Neural crest cell (in vitro differentiated cells): ENCODE data around the gene NAXE. TPM values are rescaled to one million over a fixed set of nuclear protein-coding genes. Genes with fewer than 3 reads are reported as not detected.
"Not testable (repeated sequence)": the region's sequence is repeated elsewhere in the genome, so short reads cannot be mapped to it uniquely, and the experiment has no call there.

Experiments used
- DNase-seq: peaks from one replicate; pipeline ENCODE4 v3.0.0; 2021; ENCODE audit warnings: low read depth, mixed read lengths, low spot score
- H3K27ac Mint-ChIP-seq: one replicate; pipeline ENCODE4 v1.8.0; 2021; ENCODE audit warnings: mild to moderate bottlenecking, mixed read lengths; ENCODE audit not compliant: unreplicated experiment
- H3K27me3 Mint-ChIP-seq: 2 replicates; pipeline ENCODE4 v1.8.0; 2021; ENCODE audit warnings: low read depth, mild to moderate bottlenecking, mixed read lengths
- H3K36me3 Mint-ChIP-seq: 2 replicates; pipeline ENCODE4 v1.8.0; 2021; ENCODE audit warnings: low read depth, mild to moderate bottlenecking, mixed read lengths
- H3K4me1 Mint-ChIP-seq: 2 replicates; pipeline ENCODE4 v1.8.0; 2021; ENCODE audit warnings: mixed read lengths
- H3K4me3 Mint-ChIP-seq: one replicate; pipeline ENCODE4 v1.8.0; 2021; ENCODE audit warnings: mild to moderate bottlenecking, mixed read lengths
- H3K9me3 Mint-ChIP-seq: 2 replicates; pipeline ENCODE4 v1.8.0; 2021; ENCODE audit warnings: mixed read lengths
- total RNA-seq: library from RNA; stranded (reverse); gene quantifications from 2 replicates; pipeline ENCODE4 v1.2.1, GENCODE V29; 2021
- TF ChIP-seq, protein P1 (sequence below): fragments of 200-600 bp; sonication (generic); conservative IDR thresholded peaks from 2 replicates; pipeline ENCODE4 v1.5.0; 2021; ENCODE audit warnings: antibody characterized with exemption, mild to moderate bottlenecking

Gene NAXE
- total RNA-seq, 1 donor from 2014 or later = 76.5 TPM

DNA sequence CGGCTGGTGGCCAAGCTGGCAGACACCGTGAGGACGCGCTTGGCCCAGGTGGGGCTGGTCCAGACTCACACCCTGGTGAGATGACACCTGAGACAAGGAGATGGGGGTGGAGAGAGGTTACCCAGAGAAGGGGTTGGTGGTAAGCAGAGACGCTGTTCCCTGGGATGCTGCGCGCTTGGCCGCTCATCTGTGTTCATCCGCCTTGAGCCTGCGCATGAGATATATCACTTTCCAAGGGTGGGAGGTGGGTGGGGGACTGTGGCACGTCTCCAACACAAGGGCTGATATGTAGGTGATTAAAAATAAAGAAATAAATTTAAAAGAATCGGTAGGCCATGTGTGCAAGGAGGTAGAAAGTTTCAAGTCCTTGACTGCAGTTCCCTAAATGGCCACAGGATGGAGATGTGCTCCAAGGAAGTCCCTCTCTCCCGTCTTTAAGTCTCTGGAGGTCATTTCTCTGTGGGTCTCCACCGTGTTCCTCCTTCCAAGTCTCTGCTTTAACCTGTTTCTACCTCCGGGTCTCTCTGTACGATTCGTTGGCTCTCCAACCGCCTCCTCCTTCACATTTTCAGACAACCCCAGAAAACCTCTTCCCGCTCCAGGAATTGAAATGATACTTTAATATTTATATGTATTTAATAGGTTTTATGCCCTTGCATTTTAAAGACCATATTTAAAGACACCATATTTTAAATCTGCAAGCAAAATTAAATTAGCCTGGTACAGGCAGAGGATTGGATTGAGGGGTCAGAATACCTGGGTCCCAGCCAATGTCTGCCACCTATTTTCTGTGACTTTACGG, 7.6 kb upstream of the NAXE start:
- Mint-ChIP-seq H3K27me3 (no peaks in the 10 kb centered on the region), H3K4me1 (peaks cover 9% of the 10 kb centered on the region), H3K4me3 (peak overlapping the region; percentile 58), H3K9me3 (no peaks in the 10 kb centered on the region), H3K27ac (no peak overlapping the region), H3K36me3 (no peaks in the 10 kb centered on the region)
- peak; percentile 84 for DNase-seq
- TF ChIP-seq, protein P1, sequence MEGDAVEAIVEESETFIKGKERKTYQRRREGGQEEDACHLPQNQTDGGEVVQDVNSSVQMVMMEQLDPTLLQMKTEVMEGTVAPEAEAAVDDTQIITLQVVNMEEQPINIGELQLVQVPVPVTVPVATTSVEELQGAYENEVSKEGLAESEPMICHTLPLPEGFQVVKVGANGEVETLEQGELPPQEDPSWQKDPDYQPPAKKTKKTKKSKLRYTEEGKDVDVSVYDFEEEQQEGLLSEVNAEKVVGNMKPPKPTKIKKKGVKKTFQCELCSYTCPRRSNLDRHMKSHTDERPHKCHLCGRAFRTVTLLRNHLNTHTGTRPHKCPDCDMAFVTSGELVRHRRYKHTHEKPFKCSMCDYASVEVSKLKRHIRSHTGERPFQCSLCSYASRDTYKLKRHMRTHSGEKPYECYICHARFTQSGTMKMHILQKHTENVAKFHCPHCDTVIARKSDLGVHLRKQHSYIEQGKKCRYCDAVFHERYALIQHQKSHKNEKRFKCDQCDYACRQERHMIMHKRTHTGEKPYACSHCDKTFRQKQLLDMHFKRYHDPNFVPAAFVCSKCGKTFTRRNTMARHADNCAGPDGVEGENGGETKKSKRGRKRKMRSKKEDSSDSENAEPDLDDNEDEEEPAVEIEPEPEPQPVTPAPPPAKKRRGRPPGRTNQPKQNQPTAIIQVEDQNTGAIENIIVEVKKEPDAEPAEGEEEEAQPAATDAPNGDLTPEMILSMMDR = peak; percentile 90

DNA sequence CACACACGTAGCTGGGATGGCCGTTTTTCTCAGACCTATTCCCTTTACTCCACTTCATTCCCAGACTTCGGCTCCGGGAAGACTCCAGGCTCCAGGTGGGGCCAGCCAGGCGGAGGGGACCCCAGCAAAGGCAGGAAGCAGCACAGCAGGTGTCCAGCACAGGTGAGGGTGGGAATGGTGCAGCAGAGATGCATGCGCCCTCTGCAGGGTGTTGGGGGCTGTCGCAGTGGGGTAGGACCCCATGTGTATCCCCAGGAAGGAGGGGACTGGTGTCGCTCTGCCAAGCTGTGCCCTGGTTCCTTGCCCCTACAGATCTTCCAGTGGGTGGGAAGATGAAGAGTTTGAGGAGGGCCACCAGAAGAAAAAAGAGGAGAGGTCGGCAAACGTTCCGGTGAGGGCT, 6.8 kb upstream of the NAXE start:
- Mint-ChIP-seq H3K4me1 (peaks cover 9% of the 10 kb centered on the region), H3K9me3 (no peaks in the 10 kb centered on the region), H3K27ac (no peak overlapping the region), H3K4me3 (no peak overlapping the region), H3K27me3 (no peaks in the 10 kb centered on the region), H3K36me3 (no peaks in the 10 kb centered on the region)
- TF ChIP-seq, protein P1 = peak; percentile 48
- DNase-seq = no peak

DNA sequence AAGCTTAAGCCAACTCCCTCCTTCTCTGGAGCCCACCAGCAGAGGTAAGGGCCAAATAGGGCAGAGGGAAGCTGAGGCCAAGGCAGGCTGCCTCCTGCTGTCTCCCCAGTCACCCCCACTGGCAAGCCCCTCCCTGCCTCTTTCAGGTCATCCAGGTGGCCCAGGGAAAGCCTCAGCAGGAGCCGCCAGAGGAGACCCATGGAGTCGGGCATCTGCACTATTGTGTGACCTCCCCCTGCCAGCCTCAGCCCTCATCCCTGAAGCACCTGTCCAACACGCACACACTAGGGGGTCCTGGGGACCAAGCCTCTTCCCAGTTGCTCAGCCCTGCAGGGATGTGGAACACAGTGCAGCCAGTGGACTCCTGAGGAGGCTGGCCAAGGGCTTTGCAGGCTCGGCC, 5.3 kb upstream of the NAXE start:
- H3K27ac Mint-ChIP-seq = no peak overlapping the region
- no peaks in the 10 kb centered on the region for H3K36me3 Mint-ChIP-seq
- TF ChIP-seq, protein P1 = no peak
- peaks cover 8% of the 10 kb centered on the region for H3K4me1 Mint-ChIP-seq
- H3K9me3 Mint-ChIP-seq = no peaks in the 10 kb centered on the region
- H3K27me3 Mint-ChIP-seq = no peaks in the 10 kb centered on the region
- DNase-seq = no peak
- H3K4me3 Mint-ChIP-seq = no peak overlapping the region

DNA sequence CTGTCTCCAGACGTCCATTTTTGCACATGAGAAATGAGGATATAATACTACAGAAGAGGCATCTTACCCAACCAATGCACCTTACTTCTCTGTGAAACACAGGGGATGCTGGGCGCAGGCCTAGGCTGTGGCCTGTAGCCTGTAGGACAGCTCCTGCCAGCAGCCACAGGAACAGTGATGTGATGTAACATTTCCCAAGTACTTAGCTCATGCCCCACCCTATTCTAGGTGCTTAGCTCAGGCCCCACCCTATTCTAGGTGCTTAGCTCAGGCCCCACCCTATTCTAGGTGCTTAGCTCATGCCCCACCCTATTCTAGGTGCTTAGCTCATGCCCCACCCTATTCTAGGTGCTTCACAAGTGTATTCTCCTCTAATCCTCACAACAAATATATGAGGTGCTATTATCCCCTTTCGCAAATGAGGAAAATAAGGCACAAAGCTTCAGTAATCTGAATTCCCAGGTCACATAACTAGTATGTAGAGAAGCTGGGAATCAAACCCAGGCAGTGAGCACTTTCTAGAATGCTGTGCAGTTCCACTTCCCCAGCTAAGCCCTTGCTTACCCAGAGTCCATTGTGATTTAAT, 4.6 kb upstream of the NAXE start:
- Mint-ChIP-seq H3K27ac (no peak overlapping the region), H3K27me3 (no peaks in the 10 kb centered on the region), H3K4me1 (peaks cover 10% of the 10 kb centered on the region), H3K9me3 (no peaks in the 10 kb centered on the region), H3K36me3 (no peaks in the 10 kb centered on the region), H3K4me3 (no peak overlapping the region)
- DNase-seq = no peak
- TF ChIP-seq, protein P1 = no peak

DNA sequence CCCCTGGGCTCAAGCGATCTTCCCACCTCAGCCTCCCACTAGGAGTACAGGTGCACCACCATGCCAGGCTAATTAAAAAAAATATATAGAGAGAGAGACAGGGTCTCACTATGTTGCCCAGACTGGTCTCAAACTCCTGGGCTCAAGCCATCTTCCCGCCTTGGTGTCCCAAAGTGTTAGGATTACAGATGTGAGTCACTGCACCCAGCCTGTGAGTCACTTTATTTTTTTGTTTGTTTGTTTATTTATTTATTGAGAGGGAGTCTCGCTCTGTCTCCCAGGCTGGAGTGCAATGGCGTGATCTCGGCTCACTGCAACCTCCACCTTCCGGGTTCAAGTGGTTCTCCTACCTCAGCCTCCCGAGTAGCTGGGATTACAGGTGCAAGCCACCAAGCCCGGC, 3.6 kb upstream of the NAXE start:
- peak overlapping the region; percentile 31 for H3K4me3 Mint-ChIP-seq

DNA sequence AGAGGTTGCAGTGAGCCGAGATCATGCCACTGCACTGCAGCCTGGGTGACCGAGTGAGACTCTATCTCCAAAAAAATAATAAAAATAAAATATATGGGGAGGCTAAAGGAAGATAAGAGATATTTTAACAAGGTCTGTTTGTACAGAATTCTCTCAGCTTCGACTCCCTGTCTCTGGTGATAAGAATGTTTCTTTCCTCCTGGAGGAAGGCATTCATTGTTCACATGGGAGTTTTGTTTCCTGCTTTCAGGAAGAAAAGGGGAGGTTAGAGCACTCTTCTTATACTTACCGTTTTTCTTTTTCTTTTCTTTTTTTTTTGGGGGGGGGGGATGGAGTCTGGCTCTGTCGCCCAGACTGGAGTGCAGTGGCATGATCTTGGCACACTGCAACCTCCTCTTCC, 2.0 kb upstream of the NAXE start:
- no peak for DNase-seq
- Mint-ChIP-seq H3K4me3 (no peak overlapping the region), H3K36me3 (no peaks in the 10 kb centered on the region), H3K9me3 (no peaks in the 10 kb centered on the region), H3K27ac (no peak overlapping the region), H3K4me1 (peaks cover 21% of the 10 kb centered on the region), H3K27me3 (no peaks in the 10 kb centered on the region)
- TF ChIP-seq, protein P1 = no peak

More for the DNA sequence above, 3.6 kb upstream of the NAXE start:
- H3K27ac Mint-ChIP-seq, H3K27me3 Mint-ChIP-seq, H3K36me3 Mint-ChIP-seq, H3K9me3 Mint-ChIP-seq, DNase-seq: not testable (repeated sequence)
- H3K4me1 Mint-ChIP-seq = peaks cover 17% of the 10 kb centered on the region
